DND-41 (cell line): ENCODE measurements around the gene PPIC.

ENCODE experiments used
- ATAC-seq: fragments of 200-7000 bp; cut with Tn5 transposase; 3 replicates; pipeline ENCODE4 v1.9.1; 2021; ENCODE audit warnings: low read depth; ENCODE audit not compliant: insufficient read depth
- DNase-seq: peaks from one replicate; pipeline ENCODE4 v3.0.0-alpha.2; 2020
- H2AFZ ChIP-seq: 2 replicates; pipeline ENCODE4 v1.6.0; 2012; ENCODE audit warnings: low read depth, low read length
- H3K27ac ChIP-seq: 2 replicates; pipeline ENCODE4 v1.5.1; 2012; ENCODE audit warnings: low read length, inconsistent platforms
- H3K27me3 ChIP-seq: fragments of 200-600 bp; sonication (generic); 2 replicates; pipeline ENCODE4 v1.6.0; 2012; ENCODE audit warnings: low read length, mild to moderate bottlenecking, inconsistent platforms; ENCODE audit not compliant: insufficient read depth, poor library complexity
- H3K36me3 ChIP-seq: 2 replicates; pipeline ENCODE4 v1.5.1; 2012; ENCODE audit warnings: low read length, inconsistent platforms; ENCODE audit not compliant: insufficient read depth
- H3K4me1 ChIP-seq: 2 replicates; pipeline ENCODE4 v1.5.1; 2012; ENCODE audit warnings: mild to moderate bottlenecking, low read length; ENCODE audit not compliant: insufficient read depth
- H3K4me2 ChIP-seq: 2 replicates; pipeline ENCODE4 v1.6.0; 2012; ENCODE audit warnings: mild to moderate bottlenecking, moderate library complexity, low read length, inconsistent platforms; ENCODE audit not compliant: insufficient read depth
- H3K4me3 ChIP-seq, 2 experiments: fragments of 200-600 bp in 1 of 2; shearing (Covaris generic) in 1 of 2; 2 replicates each; pipeline ENCODE4 v1.5.1; 2012 to 2016; ENCODE audit warnings: inconsistent platforms in 2 of 2, low read length in 2 of 2, mild to moderate bottlenecking in 2 of 2, low read depth in 1 of 2, moderate library complexity in 1 of 2
- H3K79me2 ChIP-seq: 2 replicates; pipeline ENCODE4 v1.6.0; 2012; ENCODE audit warnings: low read length, inconsistent platforms; ENCODE audit not compliant: insufficient read depth
- H3K9ac ChIP-seq: 2 replicates; pipeline ENCODE4 v1.6.0; 2012; ENCODE audit warnings: low read depth, mild to moderate bottlenecking, inconsistent platforms, low read length, moderate library complexity
- H3K9me3 ChIP-seq: 2 replicates; pipeline ENCODE4 v1.5.1; 2012; ENCODE audit warnings: low read length, moderate library complexity, mild to moderate bottlenecking, inconsistent platforms; ENCODE audit not compliant: insufficient read depth, severe bottlenecking
- H4K20me1 ChIP-seq: 2 replicates; pipeline ENCODE4 v1.6.0; 2012; ENCODE audit warnings: low read length; ENCODE audit not compliant: insufficient read depth
- CTCF ChIP-seq: IDR thresholded peaks from 2 replicates; pipeline ENCODE4 v1.5.1; 2012; ENCODE audit warnings: borderline replicate concordance, low read length, moderate library complexity, mild to moderate bottlenecking; ENCODE audit not compliant: poor library complexity, severe bottlenecking; ENCODE audit errors: extremely low read depth
- EZH2 ChIP-seq: IDR thresholded peaks from 3 replicates; pipeline ENCODE4 v1.6.1; 2012; ENCODE audit warnings: borderline replicate concordance, low read depth, mild to moderate bottlenecking, moderate library complexity, low read length, inconsistent platforms; ENCODE audit not compliant: severe bottlenecking

Gene PPIC

DNA sequence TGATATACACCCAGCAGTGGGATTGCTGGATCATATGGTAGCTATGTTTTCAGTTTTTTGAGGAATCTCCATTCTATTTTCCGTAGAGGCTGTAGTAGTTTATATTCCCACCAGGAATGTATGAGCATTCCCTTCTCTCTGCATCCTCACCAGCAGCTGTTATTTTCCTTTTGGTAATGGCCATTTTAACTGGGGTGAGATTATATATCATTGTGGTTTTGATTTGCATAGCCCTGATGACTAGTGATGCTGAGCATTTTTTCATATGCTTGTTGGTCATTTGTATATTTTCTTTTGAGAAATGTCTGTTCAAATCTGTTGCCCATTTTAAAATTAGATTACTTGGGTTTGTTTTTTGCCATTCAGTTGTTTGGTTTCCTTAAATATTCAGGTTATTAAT, 11.2 kb upstream of the PPIC start:
- no peak overlapping the region for H3K4me2 ChIP-seq
- DNase-seq (no peak), ATAC-seq (no peak)
- TF ChIP-seq EZH2: no peak
- H3K9me3 ChIP-seq: no peaks in the 10 kb centered on the region
- H3K27ac ChIP-seq: no peak overlapping the region
- no peaks in the 10 kb centered on the region for H3K4me1 ChIP-seq
- H3K36me3 ChIP-seq: no peaks in the 10 kb centered on the region
- no peaks in the 10 kb centered on the region for H3K79me2 ChIP-seq
- H3K9ac ChIP-seq: no peak overlapping the region
- H3K27me3 ChIP-seq: no peaks in the 10 kb centered on the region
- no peak overlapping the region for H2AFZ ChIP-seq
- H4K20me1 ChIP-seq: no peaks in the 10 kb centered on the region
- H3K4me3 ChIP-seq: no peak overlapping the region

DNA sequence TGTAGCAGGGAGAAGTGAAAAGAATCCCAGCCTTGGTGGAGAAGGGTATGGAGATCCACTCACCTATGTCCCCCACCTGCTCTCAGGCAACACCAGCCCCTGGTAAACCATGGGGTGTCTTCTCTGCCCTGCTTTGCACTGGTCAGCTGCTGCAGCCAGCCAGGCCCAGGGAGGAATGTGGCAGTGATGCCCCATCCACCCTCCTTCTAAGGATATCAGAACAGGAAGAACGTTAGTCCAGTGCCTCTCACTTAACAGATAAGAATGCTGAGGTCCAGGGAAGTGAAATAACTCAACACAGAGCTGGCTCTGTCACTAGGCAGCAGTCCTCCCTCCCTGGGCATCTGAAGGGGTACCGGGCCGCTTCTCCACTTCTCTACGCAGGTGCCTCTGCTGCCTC, 9.7 kb upstream of the PPIC start:
- DNase-seq (no peak), ATAC-seq (no peak)
- H2AFZ ChIP-seq: no peak overlapping the region
- no peaks in the 10 kb centered on the region for H4K20me1 ChIP-seq
- no peak overlapping the region for H3K4me3 ChIP-seq
- H3K9me3 ChIP-seq: no peaks in the 10 kb centered on the region
- no peak overlapping the region for H3K4me2 ChIP-seq
- H3K79me2 ChIP-seq: no peaks in the 10 kb centered on the region
- no peak overlapping the region for H3K9ac ChIP-seq
- TF ChIP-seq EZH2: no peak
- TF ChIP-seq CTCF: no peak
- no peaks in the 10 kb centered on the region for H3K36me3 ChIP-seq
- H3K4me1 ChIP-seq: no peaks in the 10 kb centered on the region
- no peaks in the 10 kb centered on the region for H3K27me3 ChIP-seq
- no peak overlapping the region for H3K27ac ChIP-seq

- H3K4me2 ChIP-seq: no peak overlapping the region
- no peak overlapping the region for H3K4me3 ChIP-seq
- H3K9ac ChIP-seq: no peak overlapping the region
- H3K27ac ChIP-seq: no peak overlapping the region
- TF ChIP-seq EZH2 (no peak), CTCF (no peak)
- no peak overlapping the region; the same call in 1 of the 2 replicates for H2AFZ ChIP-seq
- no peaks in the 10 kb centered on the region for H3K36me3 ChIP-seq
- ATAC-seq (no peak), DNase-seq (no peak)
- H3K27me3 ChIP-seq: no peaks in the 10 kb centered on the region
- H3K79me2 ChIP-seq: no peaks in the 10 kb centered on the region
- H4K20me1 ChIP-seq: no peaks in the 10 kb centered on the region
- H3K4me1 ChIP-seq: no peaks in the 10 kb centered on the region
- no peaks in the 10 kb centered on the region for H3K9me3 ChIP-seq
Measured at GRCh38 chr5:123044926-123045617, 8.5 kb upstream of the PPIC start.

DNA sequence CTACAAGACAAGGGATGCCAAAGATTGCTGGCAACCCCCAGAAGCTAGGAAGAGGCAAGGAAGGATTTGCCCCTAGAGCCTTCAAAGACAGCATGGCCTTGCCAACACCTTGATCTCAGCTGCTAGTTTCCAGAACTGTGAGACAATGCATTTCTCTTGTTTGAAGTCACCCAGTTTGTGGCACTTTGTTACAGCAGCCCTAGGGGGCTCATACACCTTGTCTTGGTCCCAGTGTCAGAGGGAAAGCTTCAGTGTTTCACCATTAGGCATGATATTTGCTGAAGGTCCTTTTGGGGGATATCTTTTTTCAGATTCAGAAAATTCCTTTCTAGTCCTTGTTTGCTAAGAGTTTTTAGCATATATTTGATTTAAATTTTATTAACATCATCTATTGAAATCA, 3.1 kb upstream of the PPIC start:
- DNase-seq (no peak), ATAC-seq (no peak)
- no peak overlapping the region for H3K4me2 ChIP-seq
- no peak overlapping the region for H3K9ac ChIP-seq
- no peaks in the 10 kb centered on the region for H3K79me2 ChIP-seq
- no peaks in the 10 kb centered on the region for H3K27me3 ChIP-seq
- H3K4me1 ChIP-seq: no peaks in the 10 kb centered on the region
- H3K9me3 ChIP-seq: peaks cover 8% of the 10 kb centered on the region
- no peak overlapping the region for H3K27ac ChIP-seq
- no peaks in the 10 kb centered on the region for H4K20me1 ChIP-seq
- H2AFZ ChIP-seq: no peak overlapping the region
- TF ChIP-seq EZH2 (no peak), CTCF (no peak)
- H3K4me3 ChIP-seq: no peak overlapping the region
- no peaks in the 10 kb centered on the region for H3K36me3 ChIP-seq
